ENCODE results near the gene GPC5. TPM values are rescaled to one million over a fixed set of nuclear protein-coding genes. Genes with fewer than 3 reads are reported as not detected.

GPC5 gene
- total and polyA plus RNA-seq, 2 donors = 0.25 to 0.28 TPM

- H3K27me3 ChIP-seq (ENCODE audit: control insufficient read depth in 2 of 2, insufficient read depth in 1 of 2, low read length in 1 of 2) = no peaks in the 10 kb centered on the region
- no peak overlapping the region for H3K4me3 ChIP-seq (ENCODE audit: low read length in 2 of 2)
- H3K36me3 ChIP-seq (ENCODE audit: control insufficient read depth in 2 of 2, insufficient read depth in 2 of 2, low read length in 1 of 2) = no peaks in the 10 kb centered on the region
- H3K4me1 ChIP-seq (ENCODE audit: control insufficient read depth in 2 of 2, insufficient read depth in 2 of 2, low read length in 2 of 2) = no peaks in the 10 kb centered on the region
- H3K9me3 ChIP-seq (ENCODE audit: control insufficient read depth in 2 of 2, insufficient read depth in 1 of 2, low read length in 1 of 2) = no peaks in the 10 kb centered on the region
- WGBS = 96% methylated on average over 2 of the region's 2 CpGs
- no peak overlapping the region for H3K27ac ChIP-seq (ENCODE audit: low read depth in 1 of 2, low read length in 1 of 2)
- no peak for DNase-seq (ENCODE audit: low read depth in 6 of 9, low spot score in 9 of 9)
These were observed 790.2 kb downstream of the GPC5 start for GRCh38 chr13:92188574-92188973.

GRCh38 chr13:92196591-92197256 lies 798.3 kb downstream of the GPC5 start:
- Histone ChIP-seq H3K27me3 (ENCODE audit: control insufficient read depth in 2 of 2, insufficient read depth in 1 of 2, low read length in 1 of 2) (no peaks in the 10 kb centered on the region), H3K4me3 (ENCODE audit: low read length in 2 of 2) (no peak overlapping the region), H3K36me3 (ENCODE audit: control insufficient read depth in 2 of 2, insufficient read depth in 2 of 2, low read length in 1 of 2) (no peaks in the 10 kb centered on the region), H3K27ac (ENCODE audit: low read depth in 1 of 2, low read length in 1 of 2) (no peak overlapping the region), H3K4me1 (ENCODE audit: control insufficient read depth in 2 of 2, insufficient read depth in 2 of 2, low read length in 2 of 2) (no peaks in the 10 kb centered on the region), H3K9me3 (ENCODE audit: control insufficient read depth in 2 of 2, insufficient read depth in 1 of 2, low read length in 1 of 2) (no peaks in the 10 kb centered on the region)
- DNase-seq (ENCODE audit: low read depth in 6 of 9, low spot score in 9 of 9) = no peak
- 90% methylated on average over 11 of the region's 11 CpGs for WGBS

GRCh38 chr13:92197669-92198068 lies 799.2 kb downstream of the GPC5 start:
- no peaks in the 10 kb centered on the region for H3K27me3 ChIP-seq (ENCODE audit: control insufficient read depth in 2 of 2, insufficient read depth in 1 of 2, low read length in 1 of 2)
- no peaks in the 10 kb centered on the region for H3K9me3 ChIP-seq (ENCODE audit: control insufficient read depth in 2 of 2, insufficient read depth in 1 of 2, low read length in 1 of 2)
- H3K4me1 ChIP-seq (ENCODE audit: control insufficient read depth in 2 of 2, insufficient read depth in 2 of 2, low read length in 2 of 2) = no peaks in the 10 kb centered on the region
- H3K4me3 ChIP-seq (ENCODE audit: low read length in 2 of 2) = no peak overlapping the region
- WGBS = 96% methylated on average over 4 of the region's 4 CpGs
- DNase-seq (ENCODE audit: low read depth in 6 of 9, low spot score in 9 of 9) = no peak
- no peak overlapping the region for H3K27ac ChIP-seq (ENCODE audit: low read depth in 1 of 2, low read length in 1 of 2)
- no peaks in the 10 kb centered on the region for H3K36me3 ChIP-seq (ENCODE audit: control insufficient read depth in 2 of 2, insufficient read depth in 2 of 2, low read length in 1 of 2)

GRCh38 chr13:92218615-92219014 lies 820.2 kb downstream of the GPC5 start:
- DNase-seq (ENCODE audit: low read depth in 6 of 9, low spot score in 9 of 9) = no peak
- H3K36me3 ChIP-seq (ENCODE audit: control insufficient read depth in 2 of 2, insufficient read depth in 2 of 2, low read length in 1 of 2) = no peaks in the 10 kb centered on the region
- H3K27ac ChIP-seq (ENCODE audit: low read depth in 1 of 2, low read length in 1 of 2) = no peak overlapping the region
- H3K4me1 ChIP-seq (ENCODE audit: control insufficient read depth in 2 of 2, insufficient read depth in 2 of 2, low read length in 2 of 2) = no peaks in the 10 kb centered on the region
- H3K4me3 ChIP-seq (ENCODE audit: low read length in 2 of 2) = no peak overlapping the region
- WGBS = 80% methylated on average over 4 of the region's 4 CpGs
- H3K27me3 ChIP-seq (ENCODE audit: control insufficient read depth in 2 of 2, insufficient read depth in 1 of 2, low read length in 1 of 2) = no peaks in the 10 kb centered on the region
- H3K9me3 ChIP-seq (ENCODE audit: control insufficient read depth in 2 of 2, insufficient read depth in 1 of 2, low read length in 1 of 2) = no peaks in the 10 kb centered on the region

- Histone ChIP-seq H3K4me1 (ENCODE audit: control insufficient read depth in 2 of 2, insufficient read depth in 2 of 2, low read length in 2 of 2) (no peaks in the 10 kb centered on the region), H3K27me3 (ENCODE audit: control insufficient read depth in 2 of 2, insufficient read depth in 1 of 2, low read length in 1 of 2) (no peaks in the 10 kb centered on the region), H3K9me3 (ENCODE audit: control insufficient read depth in 2 of 2, insufficient read depth in 1 of 2, low read length in 1 of 2) (no peaks in the 10 kb centered on the region), H3K27ac (ENCODE audit: low read depth in 1 of 2, low read length in 1 of 2) (no peak overlapping the region), H3K36me3 (ENCODE audit: control insufficient read depth in 2 of 2, insufficient read depth in 2 of 2, low read length in 1 of 2) (no peaks in the 10 kb centered on the region), H3K4me3 (ENCODE audit: low read length in 2 of 2) (no peak overlapping the region)
- no peak for DNase-seq (ENCODE audit: low read depth in 6 of 9, low spot score in 9 of 9)
- WGBS = 49% methylated on average over 4 of the region's 4 CpGs
These were observed 823.5 kb downstream of the GPC5 start for GRCh38 chr13:92221916-92222315.

GRCh38 chr13:92224052-92224821 lies 825.8 kb downstream of the GPC5 start:
- DNase-seq (ENCODE audit: low read depth in 6 of 9, low spot score in 9 of 9) = no peak
- 67% methylated on average over 5 of the region's 5 CpGs for WGBS

GRCh38 chr13:92224825-92225224 lies 826.4 kb downstream of the GPC5 start:
- Histone ChIP-seq H3K36me3 (ENCODE audit: control insufficient read depth in 2 of 2, insufficient read depth in 2 of 2, low read length in 1 of 2) (no peaks in the 10 kb centered on the region), H3K27me3 (ENCODE audit: control insufficient read depth in 2 of 2, insufficient read depth in 1 of 2, low read length in 1 of 2) (no peaks in the 10 kb centered on the region), H3K9me3 (ENCODE audit: control insufficient read depth in 2 of 2, insufficient read depth in 1 of 2, low read length in 1 of 2) (no peaks in the 10 kb centered on the region), H3K4me3 (ENCODE audit: low read length in 2 of 2) (no peak overlapping the region), H3K4me1 (ENCODE audit: control insufficient read depth in 2 of 2, insufficient read depth in 2 of 2, low read length in 2 of 2) (no peaks in the 10 kb centered on the region), H3K27ac (ENCODE audit: low read depth in 1 of 2, low read length in 1 of 2) (peak overlapping the region in 1 of 2 donors; percentile 8)
- DNase-seq (ENCODE audit: low read depth in 6 of 9, low spot score in 9 of 9) = no peak

More at GRCh38 chr13:92224052-92224821, 825.8 kb downstream of the GPC5 start:
- Histone ChIP-seq H3K9me3 (ENCODE audit: control insufficient read depth in 2 of 2, insufficient read depth in 1 of 2, low read length in 1 of 2) (no peaks in the 10 kb centered on the region), H3K27me3 (ENCODE audit: control insufficient read depth in 2 of 2, insufficient read depth in 1 of 2, low read length in 1 of 2) (no peaks in the 10 kb centered on the region), H3K4me1 (ENCODE audit: control insufficient read depth in 2 of 2, insufficient read depth in 2 of 2, low read length in 2 of 2) (no peaks in the 10 kb centered on the region), H3K4me3 (ENCODE audit: low read length in 2 of 2) (no peak overlapping the region), H3K27ac (ENCODE audit: low read depth in 1 of 2, low read length in 1 of 2) (no peak overlapping the region), H3K36me3 (ENCODE audit: control insufficient read depth in 2 of 2, insufficient read depth in 2 of 2, low read length in 1 of 2) (no peaks in the 10 kb centered on the region)

- Histone ChIP-seq H3K27me3 (ENCODE audit: control insufficient read depth in 2 of 2, insufficient read depth in 1 of 2, low read length in 1 of 2) (no peaks in the 10 kb centered on the region), H3K4me1 (ENCODE audit: control insufficient read depth in 2 of 2, insufficient read depth in 2 of 2, low read length in 2 of 2) (no peaks in the 10 kb centered on the region), H3K36me3 (ENCODE audit: control insufficient read depth in 2 of 2, insufficient read depth in 2 of 2, low read length in 1 of 2) (no peaks in the 10 kb centered on the region), H3K27ac (ENCODE audit: low read depth in 1 of 2, low read length in 1 of 2) (no peak overlapping the region), H3K9me3 (ENCODE audit: control insufficient read depth in 2 of 2, insufficient read depth in 1 of 2, low read length in 1 of 2) (no peaks in the 10 kb centered on the region), H3K4me3 (ENCODE audit: low read length in 2 of 2) (no peak overlapping the region)
- no peak for DNase-seq (ENCODE audit: low read depth in 6 of 9, low spot score in 9 of 9)
- WGBS = 74% methylated on average over 2 of the region's 2 CpGs
These were observed 827.4 kb downstream of the GPC5 start for GRCh38 chr13:92225861-92226260.

- no peak overlapping the region for H3K4me3 ChIP-seq (ENCODE audit: low read length in 2 of 2)
- H3K36me3 ChIP-seq (ENCODE audit: control insufficient read depth in 2 of 2, insufficient read depth in 2 of 2, low read length in 1 of 2) = no peaks in the 10 kb centered on the region
- H3K27me3 ChIP-seq (ENCODE audit: control insufficient read depth in 2 of 2, insufficient read depth in 1 of 2, low read length in 1 of 2) = no peaks in the 10 kb centered on the region
- no peak for DNase-seq (ENCODE audit: low read depth in 6 of 9, low spot score in 9 of 9)
- WGBS = 76% methylated on average over 5 of the region's 5 CpGs
- no peak overlapping the region for H3K27ac ChIP-seq (ENCODE audit: low read depth in 1 of 2, low read length in 1 of 2)
- no peaks in the 10 kb centered on the region for H3K4me1 ChIP-seq (ENCODE audit: control insufficient read depth in 2 of 2, insufficient read depth in 2 of 2, low read length in 2 of 2)
- no peaks in the 10 kb centered on the region for H3K9me3 ChIP-seq (ENCODE audit: control insufficient read depth in 2 of 2, insufficient read depth in 1 of 2, low read length in 1 of 2)
These were observed 834.5 kb downstream of the GPC5 start for GRCh38 chr13:92232871-92233270.

Data from thymus (tissue), 11 donors.